CD4-positive, alpha-beta T cell treated with Interferon gamma for 1 hour (primary cell): ENCODE data around the gene METTL9.

ENCODE experiments used
- DNase-seq: peaks from one replicate; pipeline ENCODE4 v3.0.0-alpha.2; 2020

The METTL9 gene

GRCh38 chr16:21639493-21639892 lies 40.1 kb downstream of the METTL9 start:
- no peak for DNase-seq

DNA sequence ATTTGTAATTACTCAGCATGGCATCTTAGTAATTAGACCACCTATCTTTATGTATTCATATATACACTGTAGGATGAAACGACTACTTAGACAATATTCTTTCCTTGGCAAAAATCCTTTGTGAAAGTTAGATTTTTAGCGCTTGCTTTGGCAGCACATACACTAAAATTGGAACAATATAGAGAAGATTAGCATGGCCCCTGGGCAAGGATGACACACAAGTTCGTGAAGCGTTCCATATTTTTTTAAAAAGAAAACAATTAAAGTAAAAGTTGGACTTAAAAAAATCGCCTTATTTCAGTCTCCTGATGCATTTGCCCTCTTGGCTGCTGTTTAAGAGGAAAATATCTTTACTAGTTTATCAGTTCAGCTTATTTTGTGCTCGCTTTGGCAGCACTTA lies 42.5 kb downstream of the METTL9 start:
- no peak for DNase-seq

- DNase-seq = no peak
These were observed 43.5 kb downstream of the METTL9 start for GRCh38 chr16:21642861-21643260.

DNA sequence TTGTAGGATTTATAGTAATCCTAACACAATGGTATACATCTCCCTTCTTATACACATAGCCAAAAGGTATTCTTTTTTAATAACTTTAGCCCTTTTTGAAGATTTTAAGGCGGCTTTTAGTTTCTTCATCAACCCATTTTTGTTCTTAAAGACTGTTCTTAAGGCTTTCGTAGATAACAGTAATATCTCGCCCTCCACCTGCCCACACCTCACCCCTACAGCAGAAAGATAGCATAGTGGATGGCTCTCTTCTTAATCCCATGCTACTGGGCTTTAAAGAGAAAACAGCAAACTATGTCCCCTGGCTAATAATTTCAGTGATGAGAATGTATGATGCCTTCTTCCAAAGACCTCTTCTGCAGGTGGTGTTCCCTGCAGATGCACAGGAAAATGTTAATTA lies 44.4 kb downstream of the METTL9 start:
- no peak for DNase-seq

DNA sequence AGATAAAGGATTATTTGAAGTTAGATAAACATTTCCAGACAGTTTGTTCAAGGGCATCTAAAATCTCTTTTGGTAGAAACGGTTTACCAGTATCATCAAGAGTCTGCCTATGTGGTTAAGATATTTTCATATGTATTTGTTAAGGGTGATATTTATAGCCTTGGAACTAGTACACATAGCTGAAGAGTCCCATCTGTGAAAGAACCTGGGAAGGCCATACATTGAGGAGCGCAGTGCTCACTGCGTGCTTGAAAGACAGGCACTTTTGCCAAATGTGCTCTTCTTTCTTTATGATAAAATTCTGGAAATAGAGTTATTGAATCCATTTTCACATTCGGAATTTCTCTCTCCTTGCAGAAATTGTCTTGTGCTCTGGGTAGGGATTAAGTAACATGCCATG lies 45.3 kb downstream of the METTL9 start:
- DNase-seq = no peak

DNA sequence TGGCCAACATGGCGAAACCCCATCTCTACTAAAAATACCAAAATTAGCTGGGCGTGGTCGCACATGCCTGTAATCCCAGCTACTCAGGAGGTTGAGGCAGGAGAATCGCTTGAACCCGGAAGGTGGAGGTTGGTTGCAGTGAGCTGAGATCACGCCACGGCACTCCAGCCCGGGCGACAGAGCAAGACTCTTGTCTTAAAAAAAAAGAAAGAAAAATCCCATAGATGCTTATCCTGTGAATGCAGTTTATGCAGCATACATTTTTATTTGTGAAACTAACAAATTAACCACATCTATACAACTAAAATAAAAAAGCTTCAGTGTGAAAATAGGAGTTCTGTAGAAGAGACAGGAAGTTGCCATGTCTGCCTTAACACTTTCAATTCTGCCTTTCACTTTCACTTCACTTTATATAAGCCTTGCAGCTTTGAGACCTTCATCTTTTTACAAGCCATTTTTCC lies 45.9 kb downstream of the METTL9 start:
- no peak for DNase-seq

DNA sequence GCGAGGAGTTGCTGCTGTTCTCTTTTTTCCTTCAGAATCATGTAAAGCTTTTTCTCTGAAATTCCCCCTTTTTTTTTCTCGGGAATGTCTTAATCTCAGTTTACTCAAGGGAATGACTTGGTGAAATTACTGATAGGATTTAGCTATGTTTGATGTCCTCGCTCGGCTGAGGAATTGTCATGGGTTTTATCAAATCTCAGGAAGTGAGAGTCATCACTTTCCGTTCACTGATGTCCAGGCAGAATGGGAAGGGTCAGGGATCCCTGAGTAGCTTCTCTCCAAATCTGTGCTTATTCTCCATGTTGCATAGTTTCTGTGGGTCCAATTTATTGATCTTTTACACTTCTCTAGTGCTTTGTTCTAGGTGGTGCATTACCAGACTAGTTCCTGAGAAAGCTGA lies 46.7 kb downstream of the METTL9 start:
- DNase-seq = no peak

- DNase-seq = peak; percentile 72
These were observed 47.6 kb downstream of the METTL9 start for GRCh38 chr16:21646721-21647561.

DNA sequence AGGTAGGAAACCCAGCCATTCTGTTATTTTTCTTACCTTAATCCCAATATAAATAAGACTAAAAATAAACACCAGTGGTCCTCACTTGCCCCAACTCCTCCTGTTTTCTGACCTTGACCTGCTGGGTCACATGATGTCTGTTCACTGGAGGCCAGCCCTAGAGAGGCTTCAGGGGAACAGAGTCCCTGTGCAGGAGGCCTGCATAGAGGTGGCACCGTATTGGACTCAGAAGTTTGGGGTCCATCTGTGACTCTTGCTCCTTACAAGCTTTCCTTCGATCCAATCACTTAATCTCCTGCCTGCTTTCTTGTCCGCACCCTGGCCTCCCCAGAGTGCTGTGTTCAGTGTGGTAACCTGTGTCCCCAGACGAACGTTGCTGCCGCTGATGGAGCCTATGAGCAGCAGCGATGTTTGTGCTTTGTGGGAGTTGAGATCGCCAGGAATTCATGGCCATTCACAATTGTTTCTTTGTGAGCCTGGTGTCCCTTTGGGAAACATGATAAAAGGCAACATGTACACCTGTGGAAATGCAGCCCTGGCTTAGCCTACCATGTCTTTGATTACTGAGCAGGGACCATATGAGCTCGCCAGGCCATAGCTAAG lies 48.3 kb downstream of the METTL9 start:
- DNase-seq = no peak

DNA sequence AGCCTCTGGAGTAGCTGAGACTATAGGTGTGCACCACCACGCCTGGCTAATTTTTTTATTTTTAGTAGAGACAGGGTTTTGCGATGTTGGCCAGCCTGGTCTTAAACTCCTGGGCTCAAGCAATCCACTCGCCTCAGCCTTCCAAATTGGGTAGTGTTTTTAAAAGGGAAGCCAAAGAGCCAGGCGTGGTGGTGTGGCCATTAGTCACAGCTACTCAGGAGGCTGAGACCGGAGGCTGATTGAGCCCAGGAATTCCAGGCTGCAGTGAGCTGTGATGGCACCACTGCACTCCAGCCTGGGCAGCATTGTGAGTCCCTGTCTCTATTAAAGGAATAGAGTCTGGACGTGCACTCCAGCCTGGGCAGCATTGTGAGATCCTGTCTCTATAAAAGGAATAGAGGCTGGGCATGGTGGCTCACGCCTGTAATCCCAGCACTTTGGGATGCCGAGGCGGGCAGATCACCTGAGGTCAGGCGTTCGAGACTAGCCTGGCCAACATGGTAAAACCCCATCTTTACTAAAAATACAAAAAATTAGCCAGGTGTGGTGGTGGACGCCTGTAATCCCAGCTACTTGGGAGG lies 50.5 kb downstream of the METTL9 start:
- DNase-seq = peak; percentile 23

GRCh38 chr16:21650521-21650920 lies 51.1 kb downstream of the METTL9 start:
- DNase-seq = peak; percentile 35

DNA sequence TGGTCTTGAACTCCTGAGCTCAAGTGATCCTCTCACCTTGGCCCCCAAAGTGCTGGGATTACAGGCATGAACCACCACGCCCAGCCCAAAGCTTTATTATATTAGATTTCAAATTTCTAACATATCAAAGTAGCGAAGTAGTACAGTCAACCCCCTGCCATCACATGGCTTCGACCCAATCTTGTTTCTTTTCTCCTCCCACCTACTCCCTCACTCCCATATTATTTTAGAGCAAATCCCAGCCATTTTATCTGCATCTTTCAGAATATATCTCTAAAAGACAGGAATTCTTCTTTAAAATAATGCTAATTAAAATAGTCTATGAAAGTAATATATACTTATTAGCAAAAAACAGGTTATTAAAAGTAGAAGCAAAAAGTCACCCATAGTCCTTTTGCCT lies 52.1 kb downstream of the METTL9 start:
- no peak for DNase-seq

DNA sequence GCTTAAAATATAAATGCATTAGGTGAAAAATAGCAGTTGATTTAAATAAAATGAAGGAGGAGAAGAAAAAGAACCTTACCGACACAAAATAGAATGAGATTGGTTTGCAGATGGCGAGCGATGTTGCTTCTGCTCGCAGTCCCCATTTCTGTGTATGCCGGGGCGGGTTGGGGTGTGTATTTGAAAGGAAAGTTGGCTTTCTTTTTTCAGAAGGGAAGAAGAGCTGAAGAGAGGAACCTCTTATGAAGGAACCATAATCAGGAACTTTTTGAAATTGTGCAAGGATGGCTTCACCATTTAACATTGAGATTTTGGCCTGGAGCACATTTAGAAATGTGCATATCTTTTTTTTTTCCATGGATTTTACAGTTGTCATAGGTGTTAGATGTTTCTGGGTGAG lies 53.1 kb downstream of the METTL9 start, which contains the start of gene IGSF6:
IGSF6 (minus strand) TSS at position 156 of the 400 bp plus-strand sequence; CDS start at position 146, 10 bp downstream.
- DNase-seq = peak; percentile 22

- peak; percentile 13 for DNase-seq
These were observed 54.2 kb downstream of the METTL9 start for GRCh38 chr16:21653571-21653970.

GRCh38 chr16:21654466-21654865 lies 55.1 kb downstream of the METTL9 start:
- DNase-seq = no peak

DNA sequence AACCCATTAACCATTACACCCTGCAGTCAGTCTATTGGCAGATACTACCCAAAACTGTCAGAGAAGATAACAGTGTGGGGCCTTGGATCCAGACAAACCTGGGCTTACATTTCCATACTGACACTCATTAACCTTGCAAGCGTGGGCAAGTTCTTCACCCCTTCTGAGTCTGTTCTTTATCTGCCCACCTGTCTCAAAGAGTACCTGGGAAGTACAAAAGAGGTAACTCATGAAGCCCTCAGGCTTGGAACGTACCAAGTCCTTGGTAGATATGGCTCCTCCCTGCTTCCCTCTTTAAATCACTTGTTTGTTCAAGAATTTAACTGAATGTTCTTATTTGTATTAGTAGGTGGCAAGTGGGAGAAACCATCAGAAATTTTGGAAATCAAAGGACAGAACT lies 55.5 kb downstream of the METTL9 start:
- DNase-seq = no peak

DNA sequence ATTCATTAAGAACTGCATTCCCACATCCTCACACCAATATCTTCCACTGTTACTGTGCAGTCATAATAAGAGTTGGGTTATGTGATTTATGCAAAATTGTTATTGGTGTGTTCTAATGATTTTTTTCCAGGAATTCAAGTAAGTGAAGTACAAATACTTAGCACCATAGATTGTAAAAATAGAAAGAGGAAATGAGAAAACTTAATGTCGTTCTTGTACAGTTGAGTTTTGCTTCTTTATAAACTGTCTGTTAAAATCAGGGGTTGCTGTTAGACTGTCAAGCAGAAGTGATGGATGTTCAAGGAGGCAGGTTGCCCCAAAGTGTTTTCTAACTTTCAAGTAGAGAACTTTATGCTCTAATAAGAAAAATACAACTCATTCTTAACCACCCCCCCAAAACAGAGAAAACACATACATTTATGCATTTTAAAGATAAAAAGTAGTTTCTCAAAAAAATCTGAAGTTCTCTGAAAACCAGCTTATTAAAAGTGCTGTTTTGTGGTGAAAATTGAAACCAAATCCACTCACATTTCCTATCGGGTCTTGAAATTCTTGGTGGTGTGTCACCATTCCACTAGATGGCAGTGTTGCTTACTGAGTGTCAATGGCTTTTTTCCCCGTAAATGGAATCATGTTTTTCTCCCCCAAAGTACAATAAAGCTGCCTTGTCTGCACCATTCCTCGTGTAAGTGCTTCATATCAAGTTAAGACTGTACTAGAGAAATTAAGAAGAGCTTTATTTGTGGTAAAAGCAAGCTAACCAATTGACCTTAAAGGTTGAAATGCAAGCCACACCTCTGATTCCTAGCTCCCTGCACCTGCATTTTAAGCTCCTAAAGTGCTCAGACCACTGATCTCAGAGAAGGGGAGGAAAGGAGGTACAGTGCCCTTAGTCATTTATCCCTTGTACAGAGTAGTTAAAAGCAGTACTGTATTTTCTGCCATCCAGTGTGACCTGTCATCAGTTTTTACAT lies 57.7 kb downstream of the METTL9 start:
- DNase-seq = peak; percentile 16

GRCh38 chr16:21659124-21659523 lies 59.7 kb downstream of the METTL9 start:
- DNase-seq = no peak

DNA sequence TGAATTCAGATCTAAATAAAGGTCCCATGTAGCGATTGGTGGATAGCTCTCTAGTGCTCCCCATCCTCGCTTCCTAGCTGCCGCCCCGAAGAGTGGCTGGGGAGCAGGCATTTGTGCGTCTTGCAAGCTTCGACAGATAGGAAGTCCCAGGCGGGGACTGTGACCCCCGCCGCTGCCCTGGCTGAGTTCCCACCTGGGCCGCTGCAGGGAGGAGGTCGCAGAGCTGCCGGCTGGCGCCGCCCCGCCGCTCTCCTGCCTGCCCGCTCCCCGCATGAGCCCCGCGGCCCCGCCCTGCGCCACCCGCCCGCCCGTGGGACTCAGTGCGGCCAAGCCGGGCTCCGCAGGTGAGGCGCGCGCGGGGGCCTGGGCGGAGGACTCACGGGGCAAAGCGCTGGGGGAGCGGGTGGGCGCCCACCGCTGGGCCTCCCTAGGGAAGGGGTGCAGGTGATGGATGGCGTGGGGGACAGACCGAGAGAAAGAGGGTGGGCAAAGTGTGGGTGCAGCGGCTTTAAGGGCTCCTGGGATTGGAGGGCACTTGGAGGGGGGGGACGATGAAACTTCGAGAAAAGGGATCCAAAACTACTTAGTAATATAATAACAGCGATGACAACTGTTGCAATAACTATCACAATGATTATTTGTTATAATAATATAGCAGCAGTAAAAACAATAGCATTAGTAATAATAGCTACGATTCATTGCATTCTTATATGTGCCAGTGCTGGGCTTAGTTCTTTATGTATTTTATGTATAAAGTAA lies 64.7 kb downstream of the METTL9 start, which contains the start of gene OTOA:
OTOA (plus strand) TSS at position 80 of the 759 bp plus-strand sequence. CDS start 14,547 bp downstream, outside the sequence.
- peak; percentile 6 for DNase-seq

- no peak for DNase-seq
These were observed 65.6 kb downstream of the METTL9 start for GRCh38 chr16:21664801-21665492.

DNA sequence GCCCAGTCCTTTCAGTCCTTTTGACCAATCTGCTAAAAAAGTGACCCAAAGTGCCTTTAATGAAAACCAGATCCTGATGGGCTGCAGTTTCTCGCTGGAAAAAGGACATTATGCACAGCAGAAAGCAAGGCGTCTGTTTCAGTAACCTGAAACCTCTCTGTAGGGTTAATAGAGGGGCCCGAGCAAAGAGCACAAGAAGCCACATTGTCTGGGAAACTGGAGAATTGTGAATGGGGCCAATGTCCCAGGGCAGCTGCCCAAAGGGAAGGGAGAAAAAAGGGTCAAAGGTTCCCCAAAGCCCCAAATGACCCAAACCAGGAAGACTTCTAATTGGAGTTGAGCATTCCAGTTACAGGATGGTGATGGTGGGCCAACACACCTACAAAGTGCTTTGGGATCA lies 67.4 kb downstream of the METTL9 start:
- DNase-seq = no peak
